ENCODE data around the gene ZNF92.
A peak's percentile ranks its signal among the peaks of the same experiment; 100 is the strongest.
"Not testable (repeated sequence)": the region's sequence is repeated elsewhere in the genome, so short reads cannot be mapped to it uniquely, and the experiment has no call there.

DNA sequence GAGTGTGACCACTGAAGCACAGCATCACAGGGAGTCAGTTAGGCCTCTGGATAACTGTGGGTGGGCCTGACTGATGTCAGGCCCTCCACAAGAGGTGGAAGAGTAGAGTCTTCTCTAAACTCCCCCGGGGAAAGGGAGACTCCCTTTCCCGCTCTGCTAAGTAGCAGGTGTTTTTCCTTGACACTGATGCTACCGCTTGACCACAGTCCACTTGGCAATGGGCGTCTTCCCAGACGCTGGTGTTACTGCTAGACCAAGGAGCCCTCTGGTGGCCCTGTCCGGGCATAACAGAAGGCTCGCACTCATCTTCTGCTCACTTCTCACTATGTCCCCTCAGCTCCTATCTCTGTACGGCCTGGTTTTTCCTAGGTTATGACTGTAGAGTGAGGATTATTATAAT lies 73.4 kb downstream of the ZNF92 start:
- TF ChIP-seq, protein P1, sequence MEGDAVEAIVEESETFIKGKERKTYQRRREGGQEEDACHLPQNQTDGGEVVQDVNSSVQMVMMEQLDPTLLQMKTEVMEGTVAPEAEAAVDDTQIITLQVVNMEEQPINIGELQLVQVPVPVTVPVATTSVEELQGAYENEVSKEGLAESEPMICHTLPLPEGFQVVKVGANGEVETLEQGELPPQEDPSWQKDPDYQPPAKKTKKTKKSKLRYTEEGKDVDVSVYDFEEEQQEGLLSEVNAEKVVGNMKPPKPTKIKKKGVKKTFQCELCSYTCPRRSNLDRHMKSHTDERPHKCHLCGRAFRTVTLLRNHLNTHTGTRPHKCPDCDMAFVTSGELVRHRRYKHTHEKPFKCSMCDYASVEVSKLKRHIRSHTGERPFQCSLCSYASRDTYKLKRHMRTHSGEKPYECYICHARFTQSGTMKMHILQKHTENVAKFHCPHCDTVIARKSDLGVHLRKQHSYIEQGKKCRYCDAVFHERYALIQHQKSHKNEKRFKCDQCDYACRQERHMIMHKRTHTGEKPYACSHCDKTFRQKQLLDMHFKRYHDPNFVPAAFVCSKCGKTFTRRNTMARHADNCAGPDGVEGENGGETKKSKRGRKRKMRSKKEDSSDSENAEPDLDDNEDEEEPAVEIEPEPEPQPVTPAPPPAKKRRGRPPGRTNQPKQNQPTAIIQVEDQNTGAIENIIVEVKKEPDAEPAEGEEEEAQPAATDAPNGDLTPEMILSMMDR (conservative IDR thresholded peaks at IDR 0.05; ENCODE audit: low read depth, low read length): peak; percentile 26; the same call in 1 of the 2 replicates
- not testable (repeated sequence) for TF ChIP-seq MAFK (IDR thresholded peaks at IDR 0.05; ENCODE audit: low read depth, low read length); POLR2A (IDR thresholded peaks at IDR 0.05; ENCODE audit: low read depth, low read length); MAZ (IDR thresholded peaks at IDR 0.05; ENCODE audit: borderline replicate concordance, low read depth, low read length); CHD1 (IDR thresholded peaks at IDR 0.05; ENCODE audit: low read depth, low read length); CEBPB (IDR thresholded peaks at IDR 0.05; ENCODE audit: low read depth, low read length); RCOR1 (IDR thresholded peaks at IDR 0.05; ENCODE audit: insufficient replicate concordance, low read length)
- peak; percentile 43 for TF ChIP-seq RAD21 (IDR thresholded peaks at IDR 0.05; ENCODE audit: low read length)
- TF ChIP-seq, protein P2, sequence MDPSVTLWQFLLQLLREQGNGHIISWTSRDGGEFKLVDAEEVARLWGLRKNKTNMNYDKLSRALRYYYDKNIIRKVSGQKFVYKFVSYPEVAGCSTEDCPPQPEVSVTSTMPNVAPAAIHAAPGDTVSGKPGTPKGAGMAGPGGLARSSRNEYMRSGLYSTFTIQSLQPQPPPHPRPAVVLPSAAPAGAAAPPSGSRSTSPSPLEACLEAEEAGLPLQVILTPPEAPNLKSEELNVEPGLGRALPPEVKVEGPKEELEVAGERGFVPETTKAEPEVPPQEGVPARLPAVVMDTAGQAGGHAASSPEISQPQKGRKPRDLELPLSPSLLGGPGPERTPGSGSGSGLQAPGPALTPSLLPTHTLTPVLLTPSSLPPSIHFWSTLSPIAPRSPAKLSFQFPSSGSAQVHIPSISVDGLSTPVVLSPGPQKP (IDR thresholded peaks at IDR 0.05; ENCODE audit: borderline replicate concordance, low read depth, low read length): not testable (repeated sequence)

Measured in IMR-90 (cell line).